ENCODE data around the gene PLP2. TPM values are rescaled to one million over a fixed set of nuclear protein-coding genes. Genes with fewer than 3 reads are reported as not detected.
"Not testable (repeated sequence)": the region's sequence is repeated elsewhere in the genome, so short reads cannot be mapped to it uniquely, and the experiment has no call there.

PLP2 gene, protein sequence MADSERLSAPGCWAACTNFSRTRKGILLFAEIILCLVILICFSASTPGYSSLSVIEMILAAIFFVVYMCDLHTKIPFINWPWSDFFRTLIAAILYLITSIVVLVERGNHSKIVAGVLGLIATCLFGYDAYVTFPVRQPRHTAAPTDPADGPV
- 37.5 to 38.1 TPM (median 37.8 TPM) in 3 replicates for total RNA-seq

DNA sequence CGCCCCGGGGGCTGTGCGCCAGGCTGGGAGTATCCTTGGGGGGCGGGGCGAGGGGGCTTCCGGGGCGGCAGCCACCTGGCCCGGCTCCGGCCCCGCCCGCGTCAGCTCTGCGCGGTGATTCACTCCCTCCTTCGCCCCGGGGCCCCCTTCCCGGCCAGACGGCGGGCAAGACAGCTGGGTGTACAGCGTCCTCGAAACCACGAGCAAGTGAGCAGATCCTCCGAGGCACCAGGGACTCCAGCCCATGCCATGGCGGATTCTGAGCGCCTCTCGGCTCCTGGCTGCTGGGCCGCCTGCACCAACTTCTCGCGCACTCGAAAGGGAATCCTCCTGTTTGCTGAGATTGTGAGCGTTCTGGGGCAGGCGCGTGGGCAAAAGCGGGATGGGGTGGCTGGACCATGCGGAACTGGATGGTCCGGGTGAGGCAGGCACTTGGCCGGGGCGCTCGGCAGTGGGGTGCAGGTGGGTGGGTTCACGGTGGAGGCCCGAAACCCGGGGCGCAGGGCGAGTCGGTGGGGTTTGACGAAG, at the start of gene PLP2:
TSS of gene PLP2 (plus strand) at position 147 of the 528 bp plus-strand sequence. CDS start at position 250, 103 bp downstream.
- Mint-ChIP-seq H3K36me3 (peaks cover 20% of the 10 kb centered on the region), H3K27me3 (ENCODE audit: low read depth) (peaks cover 10% of the 10 kb centered on the region), H3K4me3 (peak within 1 kb of the TSS; percentile 73), H3K9me3 (peaks cover 10% of the 10 kb centered on the region), H3K4me1 (peaks cover 15% of the 10 kb centered on the region), H3K27ac (peak within 1 kb of the TSS; percentile 53)
- TF ChIP-seq CTCF (IDR thresholded peaks at IDR 0.05; ENCODE audit: unreplicated experiment): no peak
- no peak for DNase-seq (ENCODE audit: low spot score in 2 of 2, unreplicated experiment in 2 of 2)

GRCh38 chrX:49122499-49122898, 49.2 kb upstream of the PLP2 start:
- Mint-ChIP-seq H3K27me3 (ENCODE audit: low read depth) (no peaks in the 10 kb centered on the region), H3K4me3 (peak overlapping the region; percentile 90), H3K9me3 (peaks cover 12% of the 10 kb centered on the region), H3K4me1 (peaks cover 6% of the 10 kb centered on the region), H3K36me3 (peaks cover 15% of the 10 kb centered on the region), H3K27ac (no peak overlapping the region)
- DNase-seq (ENCODE audit: low spot score in 2 of 2, unreplicated experiment in 2 of 2): no peak
- TF ChIP-seq CTCF (IDR thresholded peaks at IDR 0.05; ENCODE audit: unreplicated experiment): no peak

- H3K4me1 Mint-ChIP-seq; H3K4me3 Mint-ChIP-seq; H3K36me3 Mint-ChIP-seq; DNase-seq (ENCODE audit: low spot score in 2 of 2, unreplicated experiment in 2 of 2); H3K27ac Mint-ChIP-seq; H3K9me3 Mint-ChIP-seq; H3K27me3 Mint-ChIP-seq (ENCODE audit: low read depth): not testable (repeated sequence)
Observed at GRCh38 chrX:49127742-49128258, 43.9 kb upstream of the PLP2 start.

- H3K36me3 Mint-ChIP-seq: peaks cover 1% of the 10 kb centered on the region
- H3K27me3 Mint-ChIP-seq (ENCODE audit: low read depth): no peaks in the 10 kb centered on the region
Observed at GRCh38 chrX:49129427-49129826, 42.3 kb upstream of the PLP2 start.

DNA sequence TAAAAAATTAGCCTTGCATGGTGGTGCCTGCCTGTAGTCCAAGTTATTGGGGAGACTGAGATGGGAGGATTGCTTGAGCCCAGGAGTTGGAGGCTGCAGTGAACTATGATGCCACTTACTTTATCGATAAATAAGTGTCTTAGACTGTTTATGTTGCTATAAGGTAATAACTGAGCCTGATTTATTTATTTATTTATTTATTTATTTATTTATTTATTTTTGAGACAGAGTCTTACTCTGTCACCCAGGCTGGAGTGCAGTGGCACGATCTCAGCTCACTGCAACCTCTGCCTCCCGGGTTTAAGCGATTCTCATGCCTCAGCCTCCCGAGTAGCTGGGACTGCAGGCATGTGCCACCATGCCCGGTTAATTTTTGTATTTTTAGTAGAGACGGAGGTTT, 39.4 kb upstream of the PLP2 start:
- not testable (repeated sequence) for H3K27me3 Mint-ChIP-seq (ENCODE audit: low read depth); H3K4me3 Mint-ChIP-seq; H3K4me1 Mint-ChIP-seq; H3K9me3 Mint-ChIP-seq; H3K36me3 Mint-ChIP-seq; H3K27ac Mint-ChIP-seq; DNase-seq (ENCODE audit: low spot score in 2 of 2, unreplicated experiment in 2 of 2)

More at GRCh38 chrX:49129427-49129826, 42.3 kb upstream of the PLP2 start:
- Mint-ChIP-seq H3K4me3 (no peak overlapping the region), H3K4me1 (no peaks in the 10 kb centered on the region), H3K27ac (no peak overlapping the region), H3K9me3 (peaks cover 4% of the 10 kb centered on the region)
- TF ChIP-seq CTCF (IDR thresholded peaks at IDR 0.05; ENCODE audit: unreplicated experiment): no peak
- no peak for DNase-seq (ENCODE audit: low spot score in 2 of 2, unreplicated experiment in 2 of 2)

- Mint-ChIP-seq H3K27ac (no peak overlapping the region), H3K9me3 (peaks cover 9% of the 10 kb centered on the region), H3K36me3 (peaks cover 7% of the 10 kb centered on the region), H3K4me3 (no peak overlapping the region), H3K4me1 (no peaks in the 10 kb centered on the region), H3K27me3 (ENCODE audit: low read depth) (no peaks in the 10 kb centered on the region)
- no peak for TF ChIP-seq CTCF (IDR thresholded peaks at IDR 0.05; ENCODE audit: unreplicated experiment)
- DNase-seq (ENCODE audit: low spot score in 2 of 2, unreplicated experiment in 2 of 2): no peak
Observed at GRCh38 chrX:49133759-49134158, 37.9 kb upstream of the PLP2 start.

Data from mesothelial cell of epicardium (in vitro differentiated cells).